Choroid plexus epithelial cell (primary cell): Measurements from ENCODE around the gene RPTOR.
"Not testable (repeated sequence)": the region's sequence is repeated elsewhere in the genome, so short reads cannot be mapped to it uniquely, and the experiment has no call there.

Source experiments
- DNase-seq: peaks from one replicate; pipeline ENCODE4 v3.0.0-alpha.2; 2010; ENCODE audit warnings: low read depth
- H3K4me3 ChIP-seq: 2 replicates; pipeline ENCODE4 v1.5.1; 2011; ENCODE audit warnings: low read depth, mild to moderate bottlenecking, control low read depth, low read length, moderate library complexity
- TF ChIP-seq, protein P1 (sequence below): conservative IDR thresholded peaks from 2 replicates; pipeline ENCODE4 v1.5.1; 2011; ENCODE audit warnings: low read depth, mild to moderate bottlenecking, control low read depth, inconsistent platforms, low read length, moderate library complexity

The RPTOR gene

GRCh38 chr17:80760511-80760911, 215.9 kb downstream of the RPTOR start:
- H3K4me3 ChIP-seq: no peak overlapping the region
- TF ChIP-seq, protein P1, sequence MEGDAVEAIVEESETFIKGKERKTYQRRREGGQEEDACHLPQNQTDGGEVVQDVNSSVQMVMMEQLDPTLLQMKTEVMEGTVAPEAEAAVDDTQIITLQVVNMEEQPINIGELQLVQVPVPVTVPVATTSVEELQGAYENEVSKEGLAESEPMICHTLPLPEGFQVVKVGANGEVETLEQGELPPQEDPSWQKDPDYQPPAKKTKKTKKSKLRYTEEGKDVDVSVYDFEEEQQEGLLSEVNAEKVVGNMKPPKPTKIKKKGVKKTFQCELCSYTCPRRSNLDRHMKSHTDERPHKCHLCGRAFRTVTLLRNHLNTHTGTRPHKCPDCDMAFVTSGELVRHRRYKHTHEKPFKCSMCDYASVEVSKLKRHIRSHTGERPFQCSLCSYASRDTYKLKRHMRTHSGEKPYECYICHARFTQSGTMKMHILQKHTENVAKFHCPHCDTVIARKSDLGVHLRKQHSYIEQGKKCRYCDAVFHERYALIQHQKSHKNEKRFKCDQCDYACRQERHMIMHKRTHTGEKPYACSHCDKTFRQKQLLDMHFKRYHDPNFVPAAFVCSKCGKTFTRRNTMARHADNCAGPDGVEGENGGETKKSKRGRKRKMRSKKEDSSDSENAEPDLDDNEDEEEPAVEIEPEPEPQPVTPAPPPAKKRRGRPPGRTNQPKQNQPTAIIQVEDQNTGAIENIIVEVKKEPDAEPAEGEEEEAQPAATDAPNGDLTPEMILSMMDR: no peak
- no peak for DNase-seq

- peak; percentile 82 for DNase-seq
- peak overlapping the region; percentile 29 for H3K4me3 ChIP-seq
- TF ChIP-seq, protein P1: no peak
Measured at GRCh38 chr17:80761110-80761871, 216.7 kb downstream of the RPTOR start.

DNA sequence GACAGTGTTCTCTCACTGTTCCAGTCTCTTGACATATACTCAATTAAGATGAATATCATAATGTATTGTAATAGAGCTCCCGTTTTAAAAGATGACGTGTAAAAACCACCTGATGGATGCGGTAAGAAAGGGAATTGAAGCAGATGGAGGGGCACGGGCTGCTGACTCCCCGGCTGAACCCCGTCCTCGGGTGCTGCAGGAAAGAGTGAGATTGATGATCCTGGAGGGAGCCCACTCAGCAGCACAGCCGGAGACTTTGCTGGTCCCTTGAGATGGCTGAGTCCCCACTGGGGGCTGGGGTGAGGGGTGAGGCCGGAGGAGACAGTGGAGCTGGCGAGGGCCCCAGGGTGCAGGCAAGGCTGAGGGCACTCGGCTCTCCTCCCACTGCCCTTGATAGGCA, 217.4 kb downstream of the RPTOR start:
- TF ChIP-seq, protein P1: no peak
- no peak overlapping the region for H3K4me3 ChIP-seq
- DNase-seq: no peak

GRCh38 chr17:80763293-80763867, 218.7 kb downstream of the RPTOR start:
- TF ChIP-seq, protein P1: no peak
- no peak for DNase-seq
- H3K4me3 ChIP-seq: no peak overlapping the region

DNA sequence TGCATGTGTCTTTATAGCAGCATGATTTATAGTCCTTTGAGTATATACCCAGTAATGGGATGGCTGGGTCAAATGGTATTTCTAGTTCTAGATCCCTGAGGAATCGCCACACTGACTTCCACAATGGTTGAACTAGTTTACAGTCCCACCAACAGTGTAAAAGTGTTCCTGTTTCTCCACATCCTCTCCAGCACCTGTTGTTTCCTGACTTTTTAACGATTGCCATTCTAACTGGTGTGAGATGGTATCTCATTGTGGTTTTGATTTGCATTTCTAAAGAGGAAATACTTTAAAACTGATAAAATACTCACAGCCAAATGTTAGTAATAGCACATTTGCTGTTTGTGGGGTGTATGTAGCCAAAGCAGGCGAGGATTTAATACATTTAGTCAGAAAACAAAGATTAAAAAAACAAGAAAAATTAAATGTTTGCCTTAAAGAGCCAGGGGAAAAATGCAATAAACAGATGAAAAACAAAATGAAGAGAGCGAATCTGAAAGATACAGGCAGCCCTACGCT, 220.0 kb downstream of the RPTOR start:
- H3K4me3 ChIP-seq, DNase-seq: not testable (repeated sequence)

GRCh38 chr17:80765241-80765961, 220.8 kb downstream of the RPTOR start:
- DNase-seq: no peak
- no peak overlapping the region for H3K4me3 ChIP-seq
- TF ChIP-seq, protein P1: no peak

- H3K4me3 ChIP-seq: no peak overlapping the region
- DNase-seq: no peak
- TF ChIP-seq, protein P1: no peak
Measured at GRCh38 chr17:80766290-80766855, 221.7 kb downstream of the RPTOR start.
